ENCODE results near the gene ACOT12.

Gene ACOT12

DNA sequence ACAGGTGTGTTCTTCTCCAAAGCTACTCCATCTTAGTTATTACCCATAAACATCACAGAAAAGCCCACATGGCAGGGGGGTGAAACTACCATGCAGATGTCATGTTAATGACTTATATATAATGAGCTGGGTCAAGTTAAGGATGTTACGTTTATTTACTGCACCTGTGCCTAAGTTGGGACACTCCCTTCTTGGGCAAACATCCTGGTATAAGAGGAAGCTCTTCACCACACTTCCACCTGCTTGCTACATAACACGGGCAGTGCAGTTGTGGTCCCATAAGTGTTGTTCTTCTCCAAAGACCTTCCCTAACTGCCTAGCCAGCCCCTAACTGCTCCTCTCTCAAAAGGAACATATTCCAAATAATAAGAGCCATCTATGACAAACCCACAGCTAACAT, 101.8 kb downstream of the ACOT12 start:
- no peaks in the 10 kb centered on the region for H3K27me3 ChIP-seq (ENCODE audit: control insufficient read depth, insufficient read depth, low read length)
- no peaks in the 10 kb centered on the region for H3K4me1 ChIP-seq (ENCODE audit: control insufficient read depth, insufficient read depth, low read length)
- no peak overlapping the region for H3K9ac ChIP-seq (ENCODE audit: low read length)
- H3K27ac ChIP-seq (ENCODE audit: low read depth, low read length) = no peak overlapping the region
- H3K36me3 ChIP-seq (ENCODE audit: control insufficient read depth, insufficient read depth, low read length) = peaks cover 5% of the 10 kb centered on the region; the same call in 1 of the 2 replicates
- peaks cover 17% of the 10 kb centered on the region for H3K9me3 ChIP-seq (ENCODE audit: control insufficient read depth, insufficient read depth, low read depth, low read length)
- no peak overlapping the region for H3K4me3 ChIP-seq (ENCODE audit: low read depth, low read length)

GRCh38 chr5:81290146-81290545, 103.8 kb downstream of the ACOT12 start:
- H3K9me3 ChIP-seq (ENCODE audit: control insufficient read depth, insufficient read depth, low read depth, low read length) = peaks cover 17% of the 10 kb centered on the region
- no peak overlapping the region for H3K27ac ChIP-seq (ENCODE audit: low read depth, low read length)
- peaks cover 5% of the 10 kb centered on the region; the same call in 1 of the 2 replicates for H3K36me3 ChIP-seq (ENCODE audit: control insufficient read depth, insufficient read depth, low read length)
- H3K27me3 ChIP-seq (ENCODE audit: control insufficient read depth, insufficient read depth, low read length) = no peaks in the 10 kb centered on the region
- H3K9ac ChIP-seq (ENCODE audit: low read length) = no peak overlapping the region
- H3K4me1 ChIP-seq (ENCODE audit: control insufficient read depth, insufficient read depth, low read length) = no peaks in the 10 kb centered on the region
- H3K4me3 ChIP-seq (ENCODE audit: low read depth, low read length) = no peak overlapping the region

DNA sequence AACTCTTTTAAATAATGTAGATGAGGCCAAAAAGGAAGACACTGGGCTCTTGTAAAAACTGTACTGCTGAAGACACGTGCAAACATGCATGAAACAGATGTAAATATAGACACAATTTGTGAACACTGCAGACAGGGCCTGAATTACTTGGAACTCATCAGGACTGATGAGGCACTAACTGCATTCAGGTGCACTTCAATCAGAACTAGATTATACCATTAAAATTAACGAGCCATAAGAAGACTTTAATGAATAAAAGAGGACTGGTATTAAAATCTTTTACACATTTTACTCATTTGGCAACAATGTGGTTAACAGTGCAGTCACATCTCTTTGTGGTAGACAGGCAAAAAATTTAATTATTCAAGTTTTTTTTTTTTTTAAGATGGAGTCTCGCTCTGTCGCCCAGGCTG, 105.9 kb downstream of the ACOT12 start:
- H3K9ac ChIP-seq (ENCODE audit: low read length) = no peak overlapping the region
- H3K27me3 ChIP-seq (ENCODE audit: control insufficient read depth, insufficient read depth, low read length) = no peaks in the 10 kb centered on the region
- no peak overlapping the region for H3K4me3 ChIP-seq (ENCODE audit: low read depth, low read length)
- H3K27ac ChIP-seq (ENCODE audit: low read depth, low read length) = no peak overlapping the region
- H3K4me1 ChIP-seq (ENCODE audit: control insufficient read depth, insufficient read depth, low read length) = no peaks in the 10 kb centered on the region
- peaks cover 5% of the 10 kb centered on the region; the same call in 1 of the 2 replicates for H3K36me3 ChIP-seq (ENCODE audit: control insufficient read depth, insufficient read depth, low read length)
- peaks cover 13% of the 10 kb centered on the region for H3K9me3 ChIP-seq (ENCODE audit: control insufficient read depth, insufficient read depth, low read depth, low read length)

- H3K9ac ChIP-seq (ENCODE audit: low read length) = no peak overlapping the region
- no peak overlapping the region for H3K27ac ChIP-seq (ENCODE audit: low read depth, low read length)
- no peaks in the 10 kb centered on the region for H3K27me3 ChIP-seq (ENCODE audit: control insufficient read depth, insufficient read depth, low read length)
- H3K4me1 ChIP-seq (ENCODE audit: control insufficient read depth, insufficient read depth, low read length) = no peaks in the 10 kb centered on the region
- H3K9me3 ChIP-seq (ENCODE audit: control insufficient read depth, insufficient read depth, low read depth, low read length) = no peaks in the 10 kb centered on the region
- H3K36me3 ChIP-seq (ENCODE audit: control insufficient read depth, insufficient read depth, low read length) = no peaks in the 10 kb centered on the region
- H3K4me3 ChIP-seq (ENCODE audit: low read depth, low read length) = no peak overlapping the region
Measured at GRCh38 chr5:81286059-81286617, 107.8 kb downstream of the ACOT12 start.

GRCh38 chr5:81283976-81284375, 110.0 kb downstream of the ACOT12 start:
- Histone ChIP-seq H3K9ac (ENCODE audit: low read length) (no peak overlapping the region), H3K9me3 (ENCODE audit: control insufficient read depth, insufficient read depth, low read depth, low read length) (no peaks in the 10 kb centered on the region), H3K27me3 (ENCODE audit: control insufficient read depth, insufficient read depth, low read length) (no peaks in the 10 kb centered on the region), H3K36me3 (ENCODE audit: control insufficient read depth, insufficient read depth, low read length) (no peaks in the 10 kb centered on the region), H3K4me1 (ENCODE audit: control insufficient read depth, insufficient read depth, low read length) (no peaks in the 10 kb centered on the region), H3K27ac (ENCODE audit: low read depth, low read length) (no peak overlapping the region), H3K4me3 (ENCODE audit: low read depth, low read length) (no peak overlapping the region)
